Adrenal gland (tissue), 12 donors: ENCODE measurements around the gene DCC. TPM values are rescaled to one million over a fixed set of nuclear protein-coding genes. Genes with fewer than 3 reads are reported as not detected.
A peak's percentile ranks its signal among the peaks of the same experiment; 100 is the strongest.

Source experiments
- DNase-seq, 7 donors: peaks; one replicate each; pipeline ENCODE4 v3.0.0-alpha.2; 2019 to 2020
- H3K27ac ChIP-seq, 5 donors: fragments of 200-600 bp; sonication (generic) in 4 of 5; 1 replicate in 3 of 5; 2 replicates in 2 of 5; pipeline versions ENCODE4 v1.5.1 to v1.8.0; 2016 to 2020; ENCODE audit warnings: mild to moderate bottlenecking in 1 of 5
- H3K27me3 ChIP-seq: fragments of 200-600 bp; 2 replicates; pipeline ENCODE4 v1.8.0; 2021
- H3K36me3 ChIP-seq, 2 donors: fragments of 200-600 bp; replicated peaks in 1 of 2; 1 replicate in 1 of 2; 2 replicates in 1 of 2; pipeline versions ENCODE4 v1.5.1 to v1.8.0; 2018 to 2022
- H3K4me1 ChIP-seq, 2 donors: fragments of 200-600 bp; replicated peaks in 1 of 2; 1 replicate in 1 of 2; 2 replicates in 1 of 2; pipeline versions ENCODE4 v1.5.1 to v1.8.0; 2018 to 2021
- H3K4me3 ChIP-seq, 4 donors: fragments of 200-600 bp; sonication (generic) in 3 of 4; one replicate each; pipeline ENCODE4 v1.5.1; 2016 to 2018
- H3K9me3 ChIP-seq, 3 donors: fragments of 200-600 bp; sonication (generic) in 1 of 3; replicated peaks in 1 of 3; 1 replicate in 2 of 3; 2 replicates in 1 of 3; pipeline versions ENCODE4 v1.5.1 to v1.8.0; 2016 to 2021
- CTCF ChIP-seq, 6 experiments: fragments of 450-650 bp in 4 of 6; fragments of 200-600 bp in 2 of 6; sonication (generic) in 1 of 6; IDR thresholded peaks; 1 replicate in 5 of 6; 2 replicates in 1 of 6; pipeline versions ENCODE4 v1.5.1 to v1.8.0; 2016 to 2021; ENCODE audit warnings: antibody characterized with exemption in 6 of 6, mild to moderate bottlenecking in 2 of 6, moderate library complexity in 1 of 6
- POLR2A ChIP-seq, 2 donors: fragments of 450-650 bp; IDR thresholded peaks; one replicate each; pipeline ENCODE4 v1.6.1; 2017; ENCODE audit warnings: antibody characterized with exemption in 2 of 2, mild to moderate bottlenecking in 2 of 2, moderate library complexity in 1 of 2
- WGBS, 4 donors: extraction: QIAGEN DNeasy Blood & Tissue Kit in 2 of 4; methylation state at CpG; one replicate each; pipeline versions ENCODE4 v1.1.5 to v1.1.7; 2013 to 2017; 5-methylcytosine and 5-hydroxymethylcytosine counted together
- intact Hi-C, 2 donors: fragments of 100-400 bp; cut with DNase I; formaldehyde crosslinking; loops; one replicate each; pipeline versions ENCODE4 v1.14.1 to v1.15.0; 2022 to 2023
- polyA plus RNA-seq, 3 donors: library from polyadenylated mRNA; stranded (reverse); fragments of 200-250 nt in 2 of 3; fragments of 350-450 nt in 1 of 3; fragmentation: Illumina TruSeq in 1 of 3; extraction: RNeasy Lipid Tissue Mini Kit (QIAGEN cat#74804) in 1 of 3; gene quantifications; one replicate each; pipeline ENCODE4 v1.2.3, GENCODE V29; 2013 to 2014
- total RNA-seq, 9 donors: library from RNA; depleted of rRNA in 4 of 9; stranded (reverse); fragments of >200 nt in 4 of 9; fragments of 120-200 nt in 1 of 9; fragmentation: NEBNext Ultra II Directional in 1 of 9; extraction: Animal tissue kit (Norgen Biotek cat#: 25700) in 1 of 9; gene quantifications; one replicate each; pipeline versions ENCODE4 v1.1.0 to v1.2.4, GENCODE V29; 2013 to 2023
- donor health status: healthy with polysubstance abuse.
- donor health status: Bipolar disorder and iron deficiency.
- donor health status: DM: yes; HTN: yes; CAD: no.
- donor health status: DM: no; HTN: no; CAD: no.
- donor health status: DM: no; HTN: no; CAD: no.
- donor health status: DM: yes; HTN: yes; CAD: no.

The DCC gene
- total and polyA plus RNA-seq, 12 donors: 0.33 to 3.5 (median 1.1) TPM; not detected in 1

- Histone ChIP-seq H3K36me3 (no peaks in the 10 kb centered on the region), H3K27me3 (no peaks in the 10 kb centered on the region), H3K27ac (no peak overlapping the region), H3K9me3 (no peaks in the 10 kb centered on the region), H3K4me1 (no peaks in the 10 kb centered on the region), H3K4me3 (no peak overlapping the region)
- DNase-seq: no peak
- intact Hi-C loops: no loop called here
- WGBS, 4 donors: 80 to 98% (median 92%) methylated on average over 1 of the region's 1 CpG
- TF ChIP-seq POLR2A (IDR thresholded peaks at IDR 0.05) (no peak), CTCF (IDR thresholded peaks at IDR 0.05) (peak; percentile 14 to 58 (median 40))
These were observed 1040.2 kb downstream of the DCC start for GRCh38 chr18:53380063-53380639.

- 30 to 43% (median 37%) methylated on average over 1 of the region's 1 CpG for WGBS, 4 donors
- TF ChIP-seq POLR2A (IDR thresholded peaks at IDR 0.05) (no peak), CTCF (IDR thresholded peaks at IDR 0.05) (no peak)
- no peak overlapping the region for H3K4me3 ChIP-seq
- H3K27me3 ChIP-seq: no peaks in the 10 kb centered on the region
- no peaks in the 10 kb centered on the region for H3K36me3 ChIP-seq
- no peaks in the 10 kb centered on the region for H3K9me3 ChIP-seq
- DNase-seq: no peak
- intact Hi-C loops: no loop called here
- no peaks in the 10 kb centered on the region for H3K4me1 ChIP-seq
- no peak overlapping the region for H3K27ac ChIP-seq
These were observed 1042.9 kb downstream of the DCC start for GRCh38 chr18:53382870-53383269.

GRCh38 chr18:53385889-53386288, 1045.9 kb downstream of the DCC start:
- WGBS, 4 donors: 52 to 61% (median 54%) methylated on average over 3 of the region's 3 CpGs
- H3K27ac ChIP-seq: no peak overlapping the region

GRCh38 chr18:53387581-53387980, 1047.6 kb downstream of the DCC start:
- Histone ChIP-seq H3K27me3 (no peaks in the 10 kb centered on the region), H3K27ac (no peak overlapping the region), H3K36me3 (no peaks in the 10 kb centered on the region), H3K4me1 (no peaks in the 10 kb centered on the region), H3K9me3 (no peaks in the 10 kb centered on the region), H3K4me3 (no peak overlapping the region)
- no peak for TF ChIP-seq CTCF (IDR thresholded peaks at IDR 0.05)
- TF ChIP-seq POLR2A (IDR thresholded peaks at IDR 0.05): no peak
- intact Hi-C loops: no loop called here
- no peak for DNase-seq
- WGBS, 4 donors: 54 to 69% (median 59%) methylated on average over 3 of the region's 3 CpGs

More at GRCh38 chr18:53385889-53386288, 1045.9 kb downstream of the DCC start:
- no peaks in the 10 kb centered on the region for H3K36me3 ChIP-seq
- TF ChIP-seq POLR2A (IDR thresholded peaks at IDR 0.05): no peak
- no peak for TF ChIP-seq CTCF (IDR thresholded peaks at IDR 0.05)
- no peak for DNase-seq
- no peaks in the 10 kb centered on the region for H3K4me1 ChIP-seq
- no peaks in the 10 kb centered on the region for H3K27me3 ChIP-seq
- intact Hi-C loops: no loop called here
- no peaks in the 10 kb centered on the region for H3K9me3 ChIP-seq
- no peak overlapping the region for H3K4me3 ChIP-seq
